ENCODE results near the gene NIPAL3. TPM values are rescaled to one million over a fixed set of nuclear protein-coding genes. Genes with fewer than 3 reads are reported as not detected.
"Not testable (repeated sequence)": the region's sequence is repeated elsewhere in the genome, so short reads cannot be mapped to it uniquely, and the experiment has no call there.

The NIPAL3 gene
- total RNA-seq, 8 experiments from 2014 or later, result 8.6 to 48.0 (median 19.1) TPM

DNA sequence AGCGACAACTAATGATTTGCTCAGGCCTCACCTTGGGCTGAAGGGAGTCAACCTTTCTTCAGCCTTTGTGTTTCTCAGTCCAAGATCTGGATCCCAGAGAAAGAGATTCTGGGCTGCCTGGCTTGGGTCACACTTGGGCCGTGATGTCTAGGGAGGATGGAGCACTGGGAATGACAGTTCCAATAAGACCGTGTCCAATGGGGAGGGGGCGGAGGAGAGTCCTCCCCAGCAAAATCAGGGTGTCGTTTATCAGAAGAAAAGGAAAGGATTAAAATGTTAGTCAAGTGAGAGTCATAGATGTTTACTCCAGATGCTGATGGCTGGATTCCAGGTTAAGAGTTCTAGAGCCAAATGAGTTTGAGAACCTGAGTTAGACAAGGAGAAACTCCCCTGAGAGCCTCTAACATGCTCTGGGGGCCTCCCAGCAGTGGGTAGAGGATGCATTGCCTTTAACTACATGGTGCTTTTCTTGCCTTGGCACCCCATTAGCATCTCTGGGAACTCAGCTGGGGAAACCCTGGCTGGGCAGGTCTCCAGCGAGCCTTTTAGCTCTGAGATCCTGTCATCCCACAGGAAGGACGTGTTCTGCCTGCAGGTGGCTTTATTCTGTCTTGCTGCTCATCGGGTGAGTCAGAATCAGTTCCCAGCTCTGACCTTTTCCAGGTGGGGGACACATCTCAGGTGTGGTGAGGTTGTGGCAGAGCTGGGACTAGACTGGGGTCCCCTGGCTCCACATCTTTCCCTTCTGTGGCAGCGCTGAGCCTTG is 22.2 kb downstream of the NIPAL3 start:
- in situ Hi-C loops (cut with MboI; ENCODE audit: low pct_unique_long_range_greater_than_20kb in 2 of 9, low sequenced_read_pairs in 9 of 9, unreplicated experiment in 9 of 9), result no loop called here
- WGBS, 10 experiments, result 38 to 97% (median 80%) methylated on average over 1 to 8 of the region's 9 CpGs; no CpG with 5 or more reads in 1 of the 10 experiments
- Histone ChIP-seq H3K4me1 (replicated peaks in 1 of 2) (peaks cover 13 to 21% of the 10 kb centered on the region in 2 donors), H3K27ac (no peak overlapping the region), H3K4me3 (no peak overlapping the region)
- ATAC-seq (replicated peaks in 6 of 8), result peak in 3 of 8 experiments; percentile 19 to 38 (median 37)

DNA sequence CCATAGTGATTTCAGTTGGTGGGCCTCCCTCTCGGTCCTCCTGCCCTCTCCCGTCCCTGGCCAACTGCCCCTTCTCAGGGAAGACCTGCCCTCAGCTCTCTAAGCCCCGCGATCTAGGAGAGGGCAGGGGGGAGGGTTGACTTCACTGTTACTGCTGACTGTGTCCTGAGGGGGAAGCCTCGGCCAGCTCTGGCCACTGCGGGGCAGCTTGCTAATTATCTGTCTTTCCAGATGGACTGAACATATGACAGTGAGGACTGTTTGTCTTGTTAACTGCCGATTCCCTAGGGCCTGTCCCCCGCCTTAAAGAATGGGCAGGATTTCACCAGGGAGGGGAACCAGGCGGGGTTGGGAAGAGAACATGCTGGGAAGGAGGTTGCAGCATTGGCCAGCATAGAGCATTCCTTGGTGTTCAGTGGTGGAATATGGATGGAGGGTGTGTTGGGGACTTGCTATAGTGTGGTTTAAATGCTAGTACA is 22.9 kb downstream of the NIPAL3 start:
- no peak overlapping the region for H3K4me3 ChIP-seq
- peak; percentile 88 to 98 (median 94) for ATAC-seq (replicated peaks in 6 of 8)

DNA sequence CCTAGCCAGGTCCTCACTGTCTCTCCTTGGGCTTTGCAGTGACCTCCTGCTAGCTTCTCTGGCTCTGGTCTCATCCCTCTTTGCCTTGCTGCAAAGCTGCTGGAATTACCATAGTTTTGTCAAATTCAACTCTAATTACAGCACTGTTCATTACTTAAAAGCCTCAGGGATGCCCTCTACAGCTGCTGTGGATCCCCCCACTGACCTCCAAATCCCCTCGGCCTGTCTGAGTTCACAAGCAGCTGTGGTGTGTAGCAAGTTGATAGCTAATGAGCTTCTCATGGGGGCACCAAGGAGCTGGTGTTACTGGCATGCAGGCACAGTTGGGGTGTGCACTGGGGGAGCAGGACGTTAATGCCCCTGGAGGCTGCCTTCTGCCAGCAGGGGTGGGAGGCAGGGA is 24.8 kb downstream of the NIPAL3 start:
- Histone ChIP-seq H3K4me3 (no peak overlapping the region), H3K27ac (no peak overlapping the region), H3K4me1 (replicated peaks in 1 of 2) (peaks cover 13 to 23% of the 10 kb centered on the region in 2 donors)
- in situ Hi-C loops (cut with MboI; ENCODE audit: low pct_unique_long_range_greater_than_20kb in 2 of 9, low sequenced_read_pairs in 9 of 9, unreplicated experiment in 9 of 9), result no loop called here
- 33 to 90% (median 67%) methylated on average over 1 to 2 of the region's 2 CpGs; no CpG with 5 or more reads in 5 of the 10 experiments for WGBS, 10 experiments
- no peak for ATAC-seq (replicated peaks in 6 of 8)

More for the DNA sequence above, 22.9 kb downstream of the NIPAL3 start:
- in situ Hi-C loops (cut with MboI; ENCODE audit: low pct_unique_long_range_greater_than_20kb in 2 of 9, low sequenced_read_pairs in 9 of 9, unreplicated experiment in 9 of 9), result no loop called here
- WGBS, 10 experiments, result 0 to 15% (median 0%) methylated on average over 1 to 8 of the region's 9 CpGs; no CpG with 5 or more reads in 5 of the 10 experiments
- no peak overlapping the region for H3K27ac ChIP-seq
- peaks cover 13 to 21% of the 10 kb centered on the region in 2 donors for H3K4me1 ChIP-seq (replicated peaks in 1 of 2)

DNA sequence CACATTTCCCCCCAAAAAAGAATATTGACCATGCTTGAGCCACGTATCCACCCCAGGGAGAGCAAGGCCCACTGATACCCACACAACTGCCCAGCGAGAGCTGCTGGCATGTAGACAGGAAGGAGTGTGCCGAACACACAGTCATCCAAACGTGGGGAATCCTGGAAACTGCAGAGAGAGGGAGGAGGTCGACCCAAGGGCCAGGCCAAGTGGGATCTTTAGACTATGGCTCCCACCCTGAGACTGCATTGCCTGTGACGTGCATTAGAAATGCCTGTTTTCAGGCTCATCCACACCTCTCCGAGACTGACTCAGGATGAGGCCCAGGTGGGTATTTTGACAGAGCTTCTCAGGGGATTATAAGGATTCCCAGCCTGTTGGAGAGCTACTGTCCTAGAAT is 25.9 kb downstream of the NIPAL3 start:
- ATAC-seq (replicated peaks in 6 of 8), result no peak
- H3K27ac ChIP-seq, result no peak overlapping the region
- in situ Hi-C loops (cut with MboI; ENCODE audit: low pct_unique_long_range_greater_than_20kb in 2 of 9, low sequenced_read_pairs in 9 of 9, unreplicated experiment in 9 of 9), result no loop called here
- H3K4me3 ChIP-seq, result no peak overlapping the region
- WGBS, 10 experiments, result 79 to 100% (median 93%) methylated on average over 1 to 7 of the region's 7 CpGs; no CpG with 5 or more reads in 4 of the 10 experiments
- H3K4me1 ChIP-seq (replicated peaks in 1 of 2), result peaks cover 13 to 23% of the 10 kb centered on the region in 2 donors

DNA sequence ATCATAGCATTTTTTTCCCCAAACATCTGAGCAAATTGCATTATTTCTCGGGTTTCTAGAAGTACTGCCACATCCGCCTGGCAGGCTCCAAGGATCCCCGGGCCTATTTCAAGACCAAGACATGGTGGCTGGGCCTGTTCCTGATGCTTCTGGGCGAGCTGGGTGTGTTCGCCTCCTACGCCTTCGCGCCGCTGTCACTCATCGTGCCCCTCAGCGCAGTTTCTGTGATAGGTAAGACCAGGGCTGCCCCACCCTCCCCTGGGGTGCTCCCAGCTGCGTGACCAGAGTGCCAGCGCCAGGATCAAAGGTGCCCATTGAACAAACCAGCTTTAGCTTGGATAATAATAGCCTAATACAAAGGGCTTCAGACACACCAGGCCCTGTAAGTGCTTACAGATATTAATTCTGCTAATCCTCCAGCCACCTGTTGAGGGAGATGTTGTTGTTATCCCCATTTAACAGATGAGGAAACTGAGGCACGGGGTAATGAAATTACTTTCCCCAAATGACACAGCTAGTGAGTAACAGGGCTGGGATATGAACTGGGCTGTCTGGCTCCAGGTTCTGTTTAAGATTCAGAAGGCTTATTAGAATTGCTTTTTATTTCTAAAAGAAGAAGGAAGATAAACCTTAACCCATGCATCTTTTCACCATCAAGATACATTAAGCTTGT is 26.5 kb downstream of the NIPAL3 start:
- in situ Hi-C loops (cut with MboI; ENCODE audit: low pct_unique_long_range_greater_than_20kb in 2 of 9, low sequenced_read_pairs in 9 of 9, unreplicated experiment in 9 of 9), result no loop called here
- H3K27ac ChIP-seq, result no peak overlapping the region
- H3K4me3 ChIP-seq, result no peak overlapping the region
- WGBS, 10 experiments, result 75 to 100% (median 90%) methylated on average over 1 to 14 of the region's 14 CpGs; no CpG with 5 or more reads in 1 of the 10 experiments
- peaks cover 13 to 23% of the 10 kb centered on the region in 2 donors for H3K4me1 ChIP-seq (replicated peaks in 1 of 2)
- no peak for ATAC-seq (replicated peaks in 6 of 8)

DNA sequence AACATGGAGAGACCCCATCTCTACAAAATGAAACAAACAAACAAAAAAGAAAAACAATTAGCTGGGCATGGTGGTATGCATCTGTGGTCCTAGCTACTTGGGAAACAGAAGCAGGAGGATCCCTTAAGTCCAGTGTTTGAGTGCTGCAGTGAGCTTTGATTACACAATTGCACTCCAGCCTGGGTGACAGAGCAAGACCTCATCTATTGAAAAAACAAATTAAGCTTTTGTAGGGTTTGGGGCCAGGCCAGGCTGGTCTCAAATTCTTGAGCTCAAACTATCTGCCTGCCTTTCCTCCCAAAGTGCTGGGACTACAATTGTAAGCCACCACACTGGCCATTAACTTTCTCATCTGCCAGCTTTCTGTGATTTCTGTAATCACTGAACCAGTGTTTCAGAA is 27.2 kb downstream of the NIPAL3 start:
- Histone ChIP-seq H3K27ac (no peak overlapping the region), H3K4me1 (replicated peaks in 1 of 2) (peaks cover 13 to 23% of the 10 kb centered on the region in 2 donors), H3K4me3 (no peak overlapping the region)
- ATAC-seq (replicated peaks in 6 of 8), result peak in 1 of 8 experiments; percentile 6
- in situ Hi-C loops (cut with MboI; ENCODE audit: low pct_unique_long_range_greater_than_20kb in 2 of 9, low sequenced_read_pairs in 9 of 9, unreplicated experiment in 9 of 9), result no loop called here

DNA sequence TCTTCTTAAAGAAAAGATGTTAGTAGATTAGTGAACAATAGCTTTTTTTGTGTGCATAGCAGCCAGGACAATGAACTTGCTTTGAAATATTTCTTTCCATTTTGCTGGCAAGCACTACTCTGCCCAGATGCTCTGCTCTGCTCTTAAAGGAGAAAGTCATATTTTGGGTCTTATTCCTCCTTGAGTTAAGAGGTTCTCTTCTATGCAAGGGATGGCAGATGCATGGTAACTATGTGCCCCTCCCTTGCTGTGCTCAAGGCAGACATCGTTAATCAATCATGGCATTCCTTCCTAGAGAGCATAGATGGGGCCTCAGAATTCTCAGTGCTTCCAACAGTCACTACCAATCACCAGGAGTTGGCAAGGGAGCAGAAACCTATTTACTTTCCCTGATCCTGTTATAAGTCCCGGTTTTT is 27.6 kb downstream of the NIPAL3 start:
- 0 to 100% (median 60%) methylated on average over 1 to 2 of the region's 2 CpGs; no CpG with 5 or more reads in 4 of the 10 experiments for WGBS, 10 experiments
- no peak overlapping the region for H3K4me3 ChIP-seq
- in situ Hi-C loops (cut with MboI; ENCODE audit: low pct_unique_long_range_greater_than_20kb in 2 of 9, low sequenced_read_pairs in 9 of 9, unreplicated experiment in 9 of 9), result no loop called here
- H3K4me1 ChIP-seq (replicated peaks in 1 of 2), result peaks cover 10 to 19% of the 10 kb centered on the region in 2 donors
- peak in 5 of 8 experiments; percentile 7 to 76 (median 30) for ATAC-seq (replicated peaks in 6 of 8)
- H3K27ac ChIP-seq, result no peak overlapping the region

DNA sequence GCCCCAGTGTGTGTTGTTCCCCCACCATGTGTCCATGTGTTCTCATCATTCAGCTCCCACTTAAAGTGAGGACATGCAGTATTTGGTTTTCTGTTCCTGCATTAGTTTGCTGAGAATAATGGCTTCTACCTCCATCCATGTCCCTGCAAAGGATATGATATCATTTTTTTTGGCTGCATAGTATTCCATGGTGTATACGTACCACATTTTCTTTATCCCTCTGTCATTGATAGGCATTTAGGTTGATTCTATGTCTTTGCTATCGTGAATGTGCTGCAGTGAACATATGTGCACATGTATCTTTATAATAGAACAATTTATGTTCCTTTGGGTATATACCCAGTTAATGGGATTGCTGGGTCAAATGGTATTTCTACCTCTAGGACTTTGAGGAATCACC is 30.8 kb downstream of the NIPAL3 start:
- H3K4me3 ChIP-seq; ATAC-seq (replicated peaks in 6 of 8); H3K4me1 ChIP-seq (replicated peaks in 1 of 2); in situ Hi-C loops (cut with MboI; ENCODE audit: low pct_unique_long_range_greater_than_20kb in 2 of 9, low sequenced_read_pairs in 9 of 9, unreplicated experiment in 9 of 9); H3K27ac ChIP-seq: not testable (repeated sequence)
- WGBS, 10 experiments, result 63 to 100% (median 83%) methylated on average over 1 to 2 of the region's 2 CpGs; no CpG with 5 or more reads in 1 of the 10 experiments

DNA sequence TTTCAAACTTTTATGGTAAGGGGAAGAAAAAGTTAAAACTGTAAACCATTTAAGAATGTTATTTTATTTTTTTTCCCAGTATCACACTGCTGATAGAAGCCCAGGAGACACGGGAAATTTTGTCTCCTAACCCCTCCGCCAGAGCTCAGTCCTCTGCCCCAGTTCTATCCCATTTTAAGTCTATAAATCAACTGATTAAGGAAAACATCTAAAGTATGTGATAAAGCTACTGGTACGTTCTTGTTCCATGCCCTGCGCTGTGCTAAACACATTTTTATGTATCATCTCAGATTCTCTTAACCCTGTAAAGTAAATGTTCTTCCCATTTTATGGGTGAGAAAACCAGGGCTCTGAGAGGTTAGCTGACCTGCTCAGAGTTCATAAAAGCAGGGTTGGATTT is 34.7 kb downstream of the NIPAL3 start:
- WGBS, 10 experiments, result 78 to 100% (median 93%) methylated on average over 1 to 4 of the region's 4 CpGs; no CpG with 5 or more reads in 1 of the 10 experiments
- in situ Hi-C loops (cut with MboI; ENCODE audit: low pct_unique_long_range_greater_than_20kb in 2 of 9, low sequenced_read_pairs in 9 of 9, unreplicated experiment in 9 of 9), result no loop called here
- Histone ChIP-seq H3K4me3 (no peak overlapping the region), H3K4me1 (replicated peaks in 1 of 2) (no peaks in the 10 kb centered on the region), H3K27ac (no peak overlapping the region)
- no peak for ATAC-seq (replicated peaks in 6 of 8)

DNA sequence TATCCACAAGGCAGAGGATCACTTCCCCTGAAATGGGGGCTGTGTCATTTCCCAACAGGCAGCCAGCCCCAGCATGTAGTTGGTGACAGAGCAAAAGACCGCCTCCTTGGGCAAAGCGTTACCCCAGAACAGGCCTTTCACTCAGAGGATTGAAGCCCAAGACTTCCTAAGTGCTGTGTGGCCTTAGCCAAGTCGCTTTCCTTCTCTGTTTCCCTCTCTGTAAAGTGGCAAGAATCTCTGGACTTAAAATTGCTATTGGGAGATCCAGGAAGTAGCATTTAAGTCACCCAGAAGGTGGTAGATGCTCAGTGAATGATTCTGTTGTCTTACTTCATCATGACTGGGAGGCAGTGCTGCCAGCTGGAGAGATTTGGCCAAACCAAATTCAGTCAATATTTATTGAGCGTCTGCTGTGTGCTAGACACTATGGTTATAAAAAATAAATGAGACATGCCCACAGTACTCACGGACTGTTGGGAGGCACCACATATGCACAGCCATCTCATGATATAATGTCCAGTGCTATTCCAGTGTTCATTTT is 35.3 kb downstream of the NIPAL3 start:
- no peak for ATAC-seq (replicated peaks in 6 of 8)
- Histone ChIP-seq H3K4me1 (replicated peaks in 1 of 2) (no peaks in the 10 kb centered on the region), H3K27ac (no peak overlapping the region), H3K4me3 (no peak overlapping the region)
- in situ Hi-C loops (cut with MboI; ENCODE audit: low pct_unique_long_range_greater_than_20kb in 2 of 9, low sequenced_read_pairs in 9 of 9, unreplicated experiment in 9 of 9), result no loop called here
- WGBS, 10 experiments, result 75 to 100% (median 97%) methylated on average over 1 to 5 of the region's 5 CpGs; no CpG with 5 or more reads in 1 of the 10 experiments

DNA sequence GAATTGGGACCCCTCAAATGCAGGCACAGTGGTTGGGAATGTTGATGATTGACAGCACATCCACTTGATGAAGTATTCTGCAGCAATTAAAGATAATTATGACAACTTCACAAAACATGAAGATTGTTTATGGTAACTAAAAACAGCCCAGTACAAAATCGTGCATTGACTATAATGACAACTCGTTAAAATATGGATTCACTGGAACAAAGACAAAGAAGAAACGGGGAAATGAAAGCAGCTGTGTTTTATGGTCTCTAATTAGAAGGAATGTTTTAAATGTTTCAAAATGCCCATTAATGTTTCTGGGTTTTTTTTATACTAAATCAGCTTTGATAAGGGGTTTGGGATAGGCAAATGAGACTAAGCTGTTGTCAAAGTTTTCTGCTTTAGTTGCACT is 36.1 kb downstream of the NIPAL3 start:
- H3K4me1 ChIP-seq (replicated peaks in 1 of 2), result no peaks in the 10 kb centered on the region
- no peak for ATAC-seq (replicated peaks in 6 of 8)
- 22 to 100% (median 79%) methylated on average over 1 to 3 of the region's 3 CpGs for WGBS, 10 experiments
- no peak overlapping the region for H3K4me3 ChIP-seq
- in situ Hi-C loops (cut with MboI; ENCODE audit: low pct_unique_long_range_greater_than_20kb in 2 of 9, low sequenced_read_pairs in 9 of 9, unreplicated experiment in 9 of 9), result no loop called here
- H3K27ac ChIP-seq, result no peak overlapping the region

DNA sequence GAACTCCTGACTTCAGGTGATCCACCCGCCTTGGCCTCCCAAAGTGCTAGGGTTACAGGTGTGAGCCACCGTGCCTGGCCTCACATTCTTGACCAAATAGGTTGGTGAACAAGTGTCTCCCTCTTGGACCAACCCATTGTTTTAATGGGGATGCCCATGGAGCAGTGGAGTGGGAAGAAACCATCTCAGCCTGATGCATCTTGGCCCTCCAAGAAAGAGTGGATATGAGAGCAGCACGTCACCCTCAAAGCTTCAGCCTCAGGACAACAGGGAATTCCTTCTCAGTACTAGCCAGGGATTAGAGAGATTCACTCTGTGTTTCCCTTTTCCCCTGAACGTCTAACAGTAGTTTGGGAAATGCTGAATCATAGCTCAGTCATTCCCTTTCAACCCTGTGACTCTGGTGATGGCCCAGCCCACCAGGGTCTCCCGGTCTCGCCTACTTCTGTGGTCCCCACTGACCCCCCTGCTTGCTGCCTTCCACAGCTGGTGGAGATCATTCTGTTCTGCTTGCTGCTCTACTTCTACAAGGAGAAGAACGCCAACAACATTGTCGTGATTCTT is 37.4 kb downstream of the NIPAL3 start:
- no peak for ATAC-seq (replicated peaks in 6 of 8)
- in situ Hi-C loops (cut with MboI; ENCODE audit: low pct_unique_long_range_greater_than_20kb in 2 of 9, low sequenced_read_pairs in 9 of 9, unreplicated experiment in 9 of 9), result no loop called here
- no peak overlapping the region for H3K27ac ChIP-seq

DNA sequence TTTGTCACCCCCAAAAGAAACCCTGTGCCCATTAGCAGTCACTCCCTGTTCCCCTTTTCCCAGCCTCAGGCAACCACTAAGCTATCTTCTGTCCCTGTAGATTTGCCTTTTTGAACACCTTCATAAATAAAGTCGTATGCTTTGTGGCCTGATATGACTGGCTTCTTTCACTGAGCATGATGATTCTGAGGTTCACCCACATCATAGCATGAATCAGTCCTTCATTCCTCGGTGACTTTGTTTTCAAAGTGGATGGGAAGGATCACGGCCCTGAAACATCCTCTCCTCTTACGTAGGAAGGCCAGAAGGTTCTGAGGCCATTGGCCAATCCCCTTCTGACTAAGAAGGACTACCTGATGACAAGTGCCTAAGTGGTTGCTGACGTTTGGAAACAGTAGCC is 39.1 kb downstream of the NIPAL3 start:
- ATAC-seq (replicated peaks in 6 of 8), result no peak
- no peaks in the 10 kb centered on the region for H3K4me1 ChIP-seq (replicated peaks in 1 of 2)
- in situ Hi-C loops (cut with MboI; ENCODE audit: low pct_unique_long_range_greater_than_20kb in 2 of 9, low sequenced_read_pairs in 9 of 9, unreplicated experiment in 9 of 9), result no loop called here
- H3K27ac ChIP-seq, result no peak overlapping the region
- 25 to 93% (median 73%) methylated on average over 2 to 5 of the region's 5 CpGs; no CpG with 5 or more reads in 1 of the 10 experiments for WGBS, 10 experiments
- H3K4me3 ChIP-seq, result no peak overlapping the region

More for the DNA sequence above, 37.4 kb downstream of the NIPAL3 start:
- Histone ChIP-seq H3K4me1 (replicated peaks in 1 of 2) (no peaks in the 10 kb centered on the region), H3K4me3 (no peak overlapping the region)
- WGBS, 10 experiments, result 79 to 100% (median 93%) methylated on average over 2 to 7 of the region's 8 CpGs; no CpG with 5 or more reads in 4 of the 10 experiments
